HG03457 (cell line): ENCODE data around the gene FBXL13.
"Not testable (repeated sequence)": the region's sequence is repeated elsewhere in the genome, so short reads cannot be mapped to it uniquely, and the experiment has no call there.

Experiments used
- ATAC-seq: cut with Tn5 transposase; IDR thresholded peaks from one replicate; pipeline ENCODE4 v1.9.1; 2021; ENCODE audit warnings: moderate number of reproducible peaks; ENCODE audit not compliant: unreplicated experiment

The FBXL13 gene

GRCh38 chr7:102942868-102943267, 131.7 kb downstream of the FBXL13 start:
- no peak for ATAC-seq

- no peak for ATAC-seq
These were observed 132.3 kb downstream of the FBXL13 start for GRCh38 chr7:102942181-102942866.

DNA sequence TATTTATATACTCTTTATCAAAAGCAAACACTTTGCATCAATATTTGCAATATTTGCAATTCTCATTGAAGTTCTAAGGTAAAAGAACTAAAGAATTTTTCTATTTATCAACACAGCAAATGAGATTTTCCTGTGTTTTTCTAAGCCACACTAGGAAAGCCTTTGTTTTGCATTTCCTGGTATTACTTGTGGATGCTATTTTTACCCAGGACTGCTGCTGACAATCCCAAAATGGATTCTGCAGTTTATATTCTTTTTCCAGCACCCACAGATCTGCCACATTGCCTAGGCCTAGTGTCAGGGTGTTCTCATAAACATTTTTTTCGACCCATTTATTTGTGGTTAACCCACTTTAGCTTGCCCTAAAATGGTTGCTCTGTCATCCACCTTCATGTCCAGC, 135.9 kb downstream of the FBXL13 start:
- no peak for ATAC-seq

- no peak for ATAC-seq
These were observed 139.0 kb downstream of the FBXL13 start for GRCh38 chr7:102935450-102936115.

GRCh38 chr7:102934701-102935100, 139.9 kb downstream of the FBXL13 start:
- no peak for ATAC-seq

DNA sequence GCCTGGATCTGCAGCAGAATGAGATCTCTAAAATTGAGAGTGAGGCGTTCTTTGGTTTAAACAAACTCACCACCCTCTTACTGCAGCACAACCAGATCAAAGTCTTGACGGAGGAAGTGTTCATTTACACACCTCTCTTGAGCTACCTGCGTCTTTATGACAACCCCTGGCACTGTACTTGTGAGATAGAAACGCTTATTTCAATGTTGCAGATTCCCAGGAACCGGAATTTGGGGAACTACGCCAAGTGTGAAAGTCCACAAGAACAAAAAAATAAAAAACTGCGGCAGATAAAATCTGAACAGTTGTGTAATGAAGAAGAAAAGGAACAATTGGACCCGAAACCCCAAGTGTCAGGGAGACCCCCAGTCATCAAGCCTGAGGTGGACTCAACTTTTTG, 140.4 kb downstream of the FBXL13 start:
- no peak for ATAC-seq

GRCh38 chr7:102933763-102934162, 140.8 kb downstream of the FBXL13 start:
- no peak for ATAC-seq

DNA sequence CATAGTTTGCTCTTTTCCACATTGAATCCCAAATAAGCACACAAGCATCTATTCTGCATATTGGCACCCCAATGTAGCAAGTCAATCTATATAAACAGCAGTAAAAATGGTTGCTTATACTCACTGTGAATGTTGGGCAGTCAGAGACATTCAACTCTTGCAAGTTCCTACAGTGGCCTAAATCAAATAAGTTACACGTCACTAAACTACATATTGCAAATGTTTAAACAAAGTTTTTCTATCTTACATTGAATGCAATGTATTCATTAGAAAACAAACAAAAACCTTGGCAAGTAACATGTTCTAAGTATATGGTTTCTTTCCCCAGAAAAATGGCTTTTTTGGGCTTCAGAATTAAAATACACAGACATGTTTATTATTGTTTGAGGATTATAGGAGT, 142.8 kb downstream of the FBXL13 start:
- no peak for ATAC-seq

- no peak for ATAC-seq
These were observed 147.2 kb downstream of the FBXL13 start for GRCh38 chr7:102927312-102927933.

DNA sequence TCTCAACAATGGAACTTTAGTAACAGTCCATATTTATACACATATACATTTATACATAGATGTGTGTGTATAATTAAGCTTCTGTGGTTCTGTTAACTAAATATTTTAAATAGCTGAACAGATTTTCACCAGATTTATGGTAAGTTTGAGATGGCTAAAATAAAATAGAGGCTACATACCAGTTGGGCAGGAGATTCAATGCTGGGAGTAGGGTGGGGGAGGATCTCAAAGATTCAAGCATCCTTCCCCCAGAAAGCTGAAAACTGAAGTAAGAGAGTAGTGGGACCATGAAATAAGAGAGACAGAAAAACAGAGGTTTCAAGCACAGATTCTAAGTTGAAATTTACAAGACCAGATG, 147.8 kb downstream of the FBXL13 start:
- ATAC-seq, result no peak

GRCh38 chr7:102925976-102926782, 148.4 kb downstream of the FBXL13 start:
- ATAC-seq, result no peak

- no peak for ATAC-seq
These were observed 155.8 kb downstream of the FBXL13 start for GRCh38 chr7:102918845-102919244.

- ATAC-seq, result no peak
These were observed 156.9 kb downstream of the FBXL13 start for GRCh38 chr7:102917436-102918353.

DNA sequence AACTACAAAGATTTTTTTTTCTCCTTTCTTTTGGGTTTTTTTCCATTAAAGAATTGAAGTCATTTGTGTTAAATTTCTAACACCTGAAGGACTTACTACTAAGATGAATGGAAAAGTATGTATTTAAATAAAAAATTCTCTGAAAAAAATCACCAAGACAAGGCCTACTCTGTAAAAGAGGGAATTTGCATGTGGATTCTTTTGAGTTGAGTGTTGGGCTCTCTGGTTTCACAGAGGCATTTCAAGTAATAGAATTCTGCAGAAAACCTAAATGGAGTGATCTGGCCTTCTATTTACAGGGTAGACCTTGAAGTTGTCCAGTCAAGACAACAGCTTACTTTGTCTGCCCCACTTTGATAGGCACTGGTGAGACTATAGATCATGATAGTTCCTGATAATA, 157.7 kb downstream of the FBXL13 start:
- ATAC-seq, result no peak

GRCh38 chr7:102916426-102916825, 158.2 kb downstream of the FBXL13 start:
- ATAC-seq, result no peak

GRCh38 chr7:102914585-102914984, 160.0 kb downstream of the FBXL13 start:
- ATAC-seq, result no peak

DNA sequence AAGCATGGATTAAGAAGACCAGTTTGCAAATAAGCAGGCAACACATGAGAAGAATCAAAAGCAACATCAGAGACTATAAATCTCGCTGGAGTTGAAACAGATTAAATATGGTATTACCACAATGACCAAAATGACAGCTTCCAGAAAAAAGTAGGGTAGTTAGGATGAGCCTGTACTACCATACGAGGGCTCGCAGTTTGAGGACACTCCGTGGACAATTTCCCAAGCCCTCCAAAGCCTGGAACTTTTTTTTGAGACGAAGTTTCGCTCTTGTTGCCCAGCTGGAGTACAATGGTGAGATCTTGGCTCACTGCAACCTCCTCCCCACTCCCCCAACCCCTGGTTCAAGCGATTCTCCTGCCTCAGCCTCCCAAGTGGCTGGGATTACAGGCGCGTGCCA, 160.8 kb downstream of the FBXL13 start:
- ATAC-seq, result no peak

DNA sequence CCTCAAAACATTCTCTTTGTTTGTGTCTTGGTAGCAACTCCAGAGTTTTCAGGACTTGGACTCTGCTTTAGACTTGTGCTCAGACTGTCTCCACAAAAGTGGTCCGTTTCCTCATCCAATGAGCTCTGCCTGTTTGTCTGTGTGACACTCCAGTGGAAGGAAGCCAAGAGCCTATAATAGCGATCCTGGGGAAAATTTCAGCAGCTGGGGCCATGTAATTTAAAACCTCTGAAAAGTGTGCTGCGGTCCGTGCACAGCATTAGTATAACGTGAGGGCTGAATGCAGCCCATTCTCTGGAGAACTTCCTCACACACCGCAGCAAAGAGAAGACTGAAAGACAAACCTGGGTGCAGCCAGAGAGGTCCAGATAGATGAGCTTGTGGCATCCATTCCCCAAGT, 161.9 kb downstream of the FBXL13 start, which contains the start of gene LRRC17:
Gene LRRC17 (plus strand): TSS at position 259 of the 400 bp plus-strand sequence. CDS start 20,914 bp downstream, outside the sequence.
- ATAC-seq, result no peak

DNA sequence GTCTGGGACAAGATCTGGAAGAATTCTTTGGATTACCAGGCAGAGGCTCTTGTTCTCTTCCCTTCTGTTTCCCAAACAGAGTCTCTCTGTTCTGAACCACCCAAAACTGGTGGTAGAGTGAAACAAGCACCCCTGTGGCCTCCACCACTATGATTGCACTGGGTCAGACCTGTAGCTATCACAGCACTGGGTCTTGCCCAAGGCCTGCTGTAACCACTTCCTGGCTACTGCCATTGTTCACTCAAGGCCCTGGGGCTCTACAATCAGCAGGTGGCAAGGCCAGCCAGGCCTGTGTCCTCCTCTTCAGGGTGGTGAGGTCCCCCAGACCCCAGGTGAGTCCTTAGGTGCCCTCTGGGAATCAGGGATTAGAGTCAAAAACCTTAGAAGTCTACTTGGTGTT, 165.9 kb downstream of the FBXL13 start:
- ATAC-seq, result no peak

GRCh38 chr7:102903576-102903975, 171.0 kb downstream of the FBXL13 start:
- ATAC-seq, result not testable (repeated sequence)
